22Rv1 (cell line): ENCODE results near the gene TNFAIP8L1.

Experiments used
- CTCF ChIP-seq: fragments of 450-650 bp; IDR thresholded peaks from 2 replicates; pipeline ENCODE4 v1.5.1; 2017; ENCODE audit warnings: mild to moderate bottlenecking
- ZFX ChIP-seq: fragments of 450-650 bp; IDR thresholded peaks from 2 replicates; pipeline ENCODE4 v1.6.1; 2017; ENCODE audit warnings: antibody characterized with exemption, borderline replicate concordance

- TF ChIP-seq CTCF, result no peak
- TF ChIP-seq ZFX, result no peak
These were observed at the start of gene TNFAIP8L1 for GRCh38 chr19:4638828-4639530.
